Cardiac fibroblast (primary cell): ENCODE measurements around the gene CDC25C.

Experiments
- DNase-seq, 2 donors: peaks; one replicate each; pipeline versions ENCODE4 v3.0.0 to v3.0.0-alpha.2; 2010; ENCODE audit warnings: low read depth in 2 of 2
- H3K4me3 ChIP-seq, 2 donors: replicated peaks in 1 of 2; 1 replicate in 1 of 2; 2 replicates in 1 of 2; pipeline ENCODE4 v1.5.1; 2011; ENCODE audit warnings: low read depth in 2 of 2, low read length in 2 of 2, mild to moderate bottlenecking in 2 of 2, moderate library complexity in 1 of 2
- TF ChIP-seq, protein P1 (sequence below): IDR thresholded peaks from one replicate; pipeline ENCODE4 v1.5.1; 2011; ENCODE audit warnings: low read depth, mild to moderate bottlenecking, low read length, inconsistent platforms

CDC25C gene

DNA sequence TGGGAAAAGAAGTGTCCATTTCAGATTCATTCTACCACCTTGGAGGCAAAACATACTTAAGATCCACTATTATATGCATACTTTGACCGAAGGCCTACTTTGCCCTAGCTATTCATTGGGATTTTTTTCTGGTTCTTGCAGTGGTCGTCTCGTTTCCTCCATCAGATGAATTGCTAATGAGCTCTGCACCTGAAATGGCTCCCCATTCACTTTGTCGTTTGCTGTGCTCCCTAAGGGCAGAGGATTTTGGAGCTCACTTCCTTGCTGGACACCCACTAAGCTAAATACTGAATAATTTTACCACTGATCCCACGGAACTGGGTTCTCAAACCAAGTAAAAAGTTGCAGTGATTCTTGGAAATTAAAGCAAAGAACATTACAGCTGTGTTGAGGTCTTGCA, 22.8 kb upstream of the CDC25C start:
- DNase-seq, result no peak
- TF ChIP-seq, protein P1, sequence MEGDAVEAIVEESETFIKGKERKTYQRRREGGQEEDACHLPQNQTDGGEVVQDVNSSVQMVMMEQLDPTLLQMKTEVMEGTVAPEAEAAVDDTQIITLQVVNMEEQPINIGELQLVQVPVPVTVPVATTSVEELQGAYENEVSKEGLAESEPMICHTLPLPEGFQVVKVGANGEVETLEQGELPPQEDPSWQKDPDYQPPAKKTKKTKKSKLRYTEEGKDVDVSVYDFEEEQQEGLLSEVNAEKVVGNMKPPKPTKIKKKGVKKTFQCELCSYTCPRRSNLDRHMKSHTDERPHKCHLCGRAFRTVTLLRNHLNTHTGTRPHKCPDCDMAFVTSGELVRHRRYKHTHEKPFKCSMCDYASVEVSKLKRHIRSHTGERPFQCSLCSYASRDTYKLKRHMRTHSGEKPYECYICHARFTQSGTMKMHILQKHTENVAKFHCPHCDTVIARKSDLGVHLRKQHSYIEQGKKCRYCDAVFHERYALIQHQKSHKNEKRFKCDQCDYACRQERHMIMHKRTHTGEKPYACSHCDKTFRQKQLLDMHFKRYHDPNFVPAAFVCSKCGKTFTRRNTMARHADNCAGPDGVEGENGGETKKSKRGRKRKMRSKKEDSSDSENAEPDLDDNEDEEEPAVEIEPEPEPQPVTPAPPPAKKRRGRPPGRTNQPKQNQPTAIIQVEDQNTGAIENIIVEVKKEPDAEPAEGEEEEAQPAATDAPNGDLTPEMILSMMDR, result no peak
- H3K4me3 ChIP-seq, result peak overlapping the region; percentile 80 to 87

DNA sequence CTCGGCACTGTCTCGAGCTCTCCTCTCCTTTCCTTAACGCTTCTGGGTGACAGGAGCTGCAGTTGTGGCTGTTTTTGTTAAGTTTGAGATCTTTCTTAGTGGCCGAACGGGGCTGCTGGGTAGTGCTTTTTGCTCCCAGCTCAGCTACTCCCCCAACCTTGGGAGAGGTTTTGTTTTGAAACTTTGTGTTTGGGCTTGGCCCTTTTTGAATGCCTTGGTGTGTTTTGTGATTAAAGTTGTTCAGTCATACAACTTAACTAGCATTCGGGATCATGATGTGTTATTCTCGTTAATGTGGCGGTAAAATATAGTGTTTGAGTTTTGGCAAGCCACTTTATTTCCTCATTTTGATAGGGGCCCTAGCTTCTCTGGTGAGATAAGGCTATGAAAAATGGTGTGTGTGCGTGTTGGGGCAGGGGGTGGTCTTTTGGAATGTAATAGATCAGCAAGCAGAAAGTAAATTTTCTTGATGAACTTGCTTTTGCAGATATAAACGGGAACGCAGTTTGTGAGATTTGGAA, 22.0 kb upstream of the CDC25C start:
- DNase-seq, result no peak
- H3K4me3 ChIP-seq, result peak overlapping the region; percentile 80 to 87
- TF ChIP-seq, protein P1, result no peak

GRCh38 chr5:138352722-138353559, 21.3 kb upstream of the CDC25C start:
- TF ChIP-seq, protein P1, result no peak
- DNase-seq, result peak; percentile 52 to 63
- H3K4me3 ChIP-seq, result peak overlapping the region; percentile 80 to 87

DNA sequence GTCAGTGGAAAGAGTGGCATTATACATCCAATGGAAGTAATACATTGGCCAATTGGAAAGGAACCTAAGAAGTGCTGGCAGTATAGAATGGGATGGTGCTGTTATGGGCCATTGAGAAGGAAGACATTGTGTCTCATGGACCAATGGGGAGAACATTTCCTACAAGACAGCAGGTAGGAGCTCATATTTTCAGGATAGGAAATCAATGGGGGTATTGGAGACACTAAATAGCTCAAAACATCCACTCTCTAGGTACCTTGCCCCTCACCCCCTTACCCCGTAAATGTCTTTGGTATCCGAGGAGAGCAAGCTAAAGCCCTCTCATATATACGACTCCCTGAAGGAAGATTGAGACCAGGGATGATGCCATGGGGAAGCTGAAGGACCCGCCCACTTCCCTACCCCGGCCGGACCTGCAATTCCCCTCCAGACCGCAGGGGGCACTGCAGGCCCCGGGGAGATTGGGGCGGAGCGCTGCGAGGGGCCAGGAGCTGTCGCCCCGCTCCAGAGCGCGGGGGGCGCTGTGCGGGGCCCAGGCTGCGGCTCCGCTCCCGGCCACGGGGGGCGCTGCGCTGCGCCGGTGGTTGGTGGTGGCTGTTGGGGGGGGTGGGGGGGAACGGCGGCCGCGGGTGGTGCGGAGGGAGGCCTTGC, 20.6 kb upstream of the CDC25C start, which contains the start of gene KDM3B:
Gene KDM3B, plus strand, starts transcription at position 615 of the 651 bp plus-strand sequence. CDS start 111 bp downstream, outside the sequence.
- TF ChIP-seq, protein P1, result peak; percentile 94
- DNase-seq, result peak; percentile 85 to 88
- H3K4me3 ChIP-seq, result peak within 1 kb of the TSS; percentile 80 to 87

GRCh38 chr5:138351517-138351916, 19.9 kb upstream of the CDC25C start:
- H3K4me3 ChIP-seq, result no peak overlapping the region
- no peak for DNase-seq
- TF ChIP-seq, protein P1, result no peak

DNA sequence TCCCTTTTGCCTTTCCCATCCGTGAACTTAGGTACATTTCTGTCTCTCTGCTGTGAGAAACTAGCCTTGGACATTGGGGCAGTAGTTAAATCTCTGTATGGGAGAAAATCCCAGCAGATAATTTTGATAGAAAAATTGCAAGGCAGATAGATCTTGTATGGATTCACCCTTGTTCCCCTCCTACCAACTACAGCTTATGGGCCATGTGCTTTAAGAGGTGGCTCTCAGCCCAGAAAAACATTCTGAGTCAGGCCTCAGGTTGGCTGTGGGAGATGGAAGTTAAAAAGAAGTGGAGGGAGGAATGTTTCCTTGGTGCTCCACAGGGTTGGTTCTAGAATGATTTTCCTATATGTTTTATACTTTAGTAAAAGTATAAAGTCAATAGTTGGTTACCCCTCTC, 19.5 kb upstream of the CDC25C start:
- H3K4me3 ChIP-seq, result no peak overlapping the region
- peak; percentile 74 to 86 for DNase-seq
- TF ChIP-seq, protein P1, result no peak
